ENCODE results near the gene SLC2A13. TPM values are rescaled to one million over a fixed set of nuclear protein-coding genes. Genes with fewer than 3 reads are reported as not detected.
A peak's percentile ranks its signal among the peaks of the same experiment; 100 is the strongest.
"Not testable (repeated sequence)": the region's sequence is repeated elsewhere in the genome, so short reads cannot be mapped to it uniquely, and the experiment has no call there.

SLC2A13 gene
- total RNA-seq, 1 donor from 2014 or later = 6.3 TPM

- DNase-seq (ENCODE audit: missing footprints) = no peak
- intact Hi-C loops (cut with DNase I) = no loop called here
- ATAC-seq = no peak
Measured at GRCh38 chr12:39966721-39967120, 139.2 kb downstream of the SLC2A13 start.

- ATAC-seq = no peak
- intact Hi-C loops (cut with DNase I) = no loop called here
- no peak for DNase-seq (ENCODE audit: missing footprints)
Measured at GRCh38 chr12:39966256-39966655, 139.6 kb downstream of the SLC2A13 start.

- intact Hi-C loops (cut with DNase I) = no loop called here
- ATAC-seq (no peak), DNase-seq (ENCODE audit: missing footprints) (no peak)
Measured at GRCh38 chr12:39959467-39959866, 146.4 kb downstream of the SLC2A13 start.

- ATAC-seq = no peak
- no peak for DNase-seq (ENCODE audit: missing footprints)
- intact Hi-C loops (cut with DNase I) = no loop called here
Measured at GRCh38 chr12:39959031-39959430, 146.8 kb downstream of the SLC2A13 start.

- intact Hi-C loops (cut with DNase I) = no loop called here
- ATAC-seq = no peak
- DNase-seq (ENCODE audit: missing footprints) = no peak
Measured at GRCh38 chr12:39958377-39958776, 147.5 kb downstream of the SLC2A13 start.

GRCh38 chr12:39956725-39957124 lies 149.2 kb downstream of the SLC2A13 start:
- no peak for DNase-seq (ENCODE audit: missing footprints)

GRCh38 chr12:39946361-39947280 lies 159.3 kb downstream of the SLC2A13 start:
- DNase-seq (ENCODE audit: missing footprints) (no peak), ATAC-seq (no peak)
- intact Hi-C loops (cut with DNase I) = no loop called here

More at GRCh38 chr12:39956725-39957124, 149.2 kb downstream of the SLC2A13 start:
- no peak for ATAC-seq
- intact Hi-C loops (cut with DNase I) = no loop called here

- DNase-seq (ENCODE audit: missing footprints) (no peak), ATAC-seq (no peak)
- intact Hi-C loops (cut with DNase I) = no loop called here
Measured at GRCh38 chr12:39937119-39937518, 168.8 kb downstream of the SLC2A13 start.

GRCh38 chr12:39935839-39936238 lies 170.0 kb downstream of the SLC2A13 start:
- intact Hi-C loops (cut with DNase I) = no loop called here
- ATAC-seq (no peak), DNase-seq (ENCODE audit: missing footprints) (no peak)

- intact Hi-C loops (cut with DNase I) = no loop called here
- ATAC-seq (no peak), DNase-seq (ENCODE audit: missing footprints) (no peak)
Measured at GRCh38 chr12:39935275-39935674, 170.6 kb downstream of the SLC2A13 start.

- intact Hi-C loops (cut with DNase I) = no loop called here
- no peak for DNase-seq (ENCODE audit: missing footprints)
- peak; percentile 54 for ATAC-seq
Measured at GRCh38 chr12:39931857-39932256, 174.0 kb downstream of the SLC2A13 start.

- intact Hi-C loops (cut with DNase I) = no loop called here
- ATAC-seq (no peak), DNase-seq (ENCODE audit: missing footprints) (no peak)
Measured at GRCh38 chr12:39931231-39931630, 174.7 kb downstream of the SLC2A13 start.

- ATAC-seq (no peak), DNase-seq (ENCODE audit: missing footprints) (no peak)
- intact Hi-C loops (cut with DNase I) = no loop called here
Measured at GRCh38 chr12:39930101-39930500, 175.8 kb downstream of the SLC2A13 start.

GRCh38 chr12:39928181-39928899 lies 177.5 kb downstream of the SLC2A13 start:
- DNase-seq (ENCODE audit: missing footprints) (no peak), ATAC-seq (no peak)
- intact Hi-C loops (cut with DNase I) = no loop called here

- intact Hi-C loops (cut with DNase I) = no loop called here
- DNase-seq (ENCODE audit: missing footprints) = no peak
- no peak for ATAC-seq
Measured at GRCh38 chr12:39923364-39923763, 182.5 kb downstream of the SLC2A13 start.

- DNase-seq (ENCODE audit: missing footprints); intact Hi-C loops (cut with DNase I): not testable (repeated sequence)
- ATAC-seq = peak; percentile 57
Measured at GRCh38 chr12:39922598-39922997, 183.3 kb downstream of the SLC2A13 start.

- no peak for ATAC-seq
- intact Hi-C loops (cut with DNase I) = no loop called here
Measured at GRCh38 chr12:39920647-39921046, 185.2 kb downstream of the SLC2A13 start.

GRCh38 chr12:39920222-39920621 lies 185.7 kb downstream of the SLC2A13 start:
- ATAC-seq (no peak), DNase-seq (ENCODE audit: missing footprints) (no peak)
- intact Hi-C loops (cut with DNase I) = no loop called here

More at GRCh38 chr12:39920647-39921046, 185.2 kb downstream of the SLC2A13 start:
- DNase-seq (ENCODE audit: missing footprints) = no peak

- intact Hi-C loops (cut with DNase I) = no loop called here
- DNase-seq (ENCODE audit: missing footprints) (no peak), ATAC-seq (no peak)
Measured at GRCh38 chr12:39919790-39920189, 186.1 kb downstream of the SLC2A13 start.

GRCh38 chr12:39915249-39915648 lies 190.6 kb downstream of the SLC2A13 start:
- intact Hi-C loops (cut with DNase I) = no loop called here
- no peak for ATAC-seq
- DNase-seq (ENCODE audit: missing footprints) = no peak

Measured in Right ventricle myocardium inferior (tissue), 1 donor.